ENCODE measurements around the gene CDC42EP2. TPM values are rescaled to one million over a fixed set of nuclear protein-coding genes. Genes with fewer than 3 reads are reported as not detected.
A peak's percentile ranks its signal among the peaks of the same experiment; 100 is the strongest.

Gene CDC42EP2
- total and polyA plus RNA-seq, 2 of the 13 experiments (the other 11 are each of a cell fraction or from before 2014, with no cell fraction given): 2.3 to 7.1 TPM

DNA sequence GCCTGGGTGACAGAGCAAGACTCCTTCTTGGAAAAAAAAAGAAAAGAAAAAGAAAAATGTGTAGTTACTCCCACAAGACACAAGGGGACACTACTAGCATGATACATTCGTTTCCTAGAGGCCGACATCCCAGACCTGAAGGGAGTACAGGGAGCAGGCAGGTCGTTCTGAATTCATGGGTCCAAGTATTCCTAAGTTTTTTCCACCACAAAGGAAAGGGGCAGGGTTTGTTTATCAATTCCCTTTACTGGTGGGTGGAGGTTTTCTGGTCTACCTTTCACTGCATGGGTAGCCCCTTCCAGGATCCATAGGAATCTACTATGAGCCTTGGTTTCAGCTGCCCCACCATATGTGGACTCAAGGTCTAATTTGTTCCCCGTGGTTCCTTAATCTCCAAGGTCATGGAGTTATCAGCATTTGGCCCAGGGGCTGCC, 51.7 kb downstream of the CDC42EP2 start (continued):
- TF ChIP-seq, protein P1, sequence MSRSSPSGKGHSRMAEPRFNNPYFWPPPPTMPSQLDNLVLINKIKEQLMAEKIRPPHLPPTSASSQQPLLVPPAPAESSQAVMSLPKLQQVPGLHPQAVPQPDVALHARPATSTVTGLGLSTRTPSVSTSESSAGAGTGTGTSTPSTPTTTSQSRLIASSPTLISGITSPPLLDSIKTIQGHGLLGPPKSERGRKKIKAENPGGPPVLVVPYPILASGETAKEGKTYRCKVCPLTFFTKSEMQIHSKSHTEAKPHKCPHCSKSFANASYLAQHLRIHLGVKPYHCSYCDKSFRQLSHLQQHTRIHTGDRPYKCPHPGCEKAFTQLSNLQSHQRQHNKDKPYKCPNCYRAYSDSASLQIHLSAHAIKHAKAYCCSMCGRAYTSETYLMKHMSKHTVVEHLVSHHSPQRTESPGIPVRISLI (CRISPR knock-in tag; IDR thresholded peaks at IDR 0.05; ENCODE audit: borderline replicate concordance): peak; percentile 69; the same call in 1 of the 2 replicates
- TF ChIP-seq KDM1A (CRISPR knock-in tag; IDR thresholded peaks at IDR 0.05) (no peak), ZNF225 (CRISPR knock-in tag; IDR thresholded peaks at IDR 0.05) (no peak), ZFX (CRISPR knock-in tag; IDR thresholded peaks at IDR 0.05; ENCODE audit: low read depth) (0 out of 2 replicates have a peak, but pooled peaks have one; percentile 26), KDM3A (CRISPR knock-in tag; IDR thresholded peaks at IDR 0.05; ENCODE audit: low read depth) (0 out of 2 replicates have a peak, but pooled peaks have one; percentile 42)

DNA sequence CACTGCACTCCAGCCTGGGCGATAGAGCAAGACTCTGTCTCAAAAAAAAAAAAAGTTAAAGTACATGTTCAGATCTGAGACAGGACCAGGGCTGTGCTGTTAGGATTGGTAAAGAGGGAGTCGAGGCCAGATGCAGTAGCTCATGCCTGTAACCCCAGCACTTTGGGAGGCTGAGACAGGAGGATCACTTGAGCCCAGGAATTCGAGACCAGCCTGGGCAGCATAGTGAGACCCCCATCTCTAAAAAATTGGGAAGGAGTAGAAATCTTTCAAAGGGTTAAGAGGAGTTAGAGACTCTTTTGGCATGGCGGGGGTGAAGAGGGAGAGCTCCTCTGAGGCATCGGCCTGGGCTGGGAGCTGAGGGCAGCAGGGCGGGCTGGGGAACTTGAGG, 56.0 kb downstream of the CDC42EP2 start:
- Histone ChIP-seq H3K4me3 (replicated peaks in 1 of 3; ENCODE audit: insufficient read depth in 1 of 3, low read depth in 2 of 3, low read length in 3 of 3) (peak overlapping the region in 1 of 3 experiments; percentile 4; a peak in 1 of 6 replicates), H3K27me3 (ENCODE audit: control insufficient read depth in 1 of 2, insufficient read depth in 2 of 2, low read length in 2 of 2) (peaks cover 0 to 2% of the 10 kb centered on the region in 2 experiments; a peak in 2 of 5 replicates), H2AFZ (ENCODE audit: low read length) (no peak overlapping the region), H3K4me1 (ENCODE audit: insufficient read depth, low read length) (peaks cover 71% of the 10 kb centered on the region), H3K4me2 (ENCODE audit: low read depth, low read length) (peak overlapping the region; percentile 38), H3K27ac (ENCODE audit: extremely low read length, insufficient read depth, low read length) (no peak overlapping the region), H3K9me3 (ENCODE audit: low read length) (no peaks in the 10 kb centered on the region), H3K9ac (ENCODE audit: insufficient read depth, low read depth, low read length) (peak overlapping the region; percentile 53; the same call in 1 of the 2 replicates), H4K20me1 (ENCODE audit: insufficient read depth, low read length) (no peaks in the 10 kb centered on the region), H3K79me2 (ENCODE audit: insufficient read depth, low read length) (no peaks in the 10 kb centered on the region), H3K36me3 (replicated peaks in 1 of 2; ENCODE audit: control insufficient read depth in 1 of 2, insufficient read depth in 2 of 2, low read length in 2 of 2) (no peaks in the 10 kb centered on the region)
- in situ Hi-C loops (cut with HindIII; ENCODE audit: extremely low pct_ligation_motif_present, low pct_unique_long_range_greater_than_20kb): no loop called here
- ATAC-seq (no peak), FAIRE-seq (no peak), DNase-seq (ENCODE audit: low spot score) (no peak)
- ChIA-PET POLR2A (interaction anchor here (0.7 to 2.5 kb wide), 20 partner anchors 9 to 205 kb away, joined by 3 to 39 read pairs (median 6); partner anchors contain the start of genes FRMD8, MALAT1, NEAT1 and SCYL1), CTCF (ENCODE audit: low intra/inter-chr PET ratio, low total read pairs) (no interaction called here)
- TF ChIP-seq ZNF557 (CRISPR knock-in tag; IDR thresholded peaks at IDR 0.05) (no peak), ZNF121 (CRISPR knock-in tag; IDR thresholded peaks at IDR 0.05) (peak; percentile 75; the same call in 1 of the 2 replicates)
- TF ChIP-seq, protein P2, sequence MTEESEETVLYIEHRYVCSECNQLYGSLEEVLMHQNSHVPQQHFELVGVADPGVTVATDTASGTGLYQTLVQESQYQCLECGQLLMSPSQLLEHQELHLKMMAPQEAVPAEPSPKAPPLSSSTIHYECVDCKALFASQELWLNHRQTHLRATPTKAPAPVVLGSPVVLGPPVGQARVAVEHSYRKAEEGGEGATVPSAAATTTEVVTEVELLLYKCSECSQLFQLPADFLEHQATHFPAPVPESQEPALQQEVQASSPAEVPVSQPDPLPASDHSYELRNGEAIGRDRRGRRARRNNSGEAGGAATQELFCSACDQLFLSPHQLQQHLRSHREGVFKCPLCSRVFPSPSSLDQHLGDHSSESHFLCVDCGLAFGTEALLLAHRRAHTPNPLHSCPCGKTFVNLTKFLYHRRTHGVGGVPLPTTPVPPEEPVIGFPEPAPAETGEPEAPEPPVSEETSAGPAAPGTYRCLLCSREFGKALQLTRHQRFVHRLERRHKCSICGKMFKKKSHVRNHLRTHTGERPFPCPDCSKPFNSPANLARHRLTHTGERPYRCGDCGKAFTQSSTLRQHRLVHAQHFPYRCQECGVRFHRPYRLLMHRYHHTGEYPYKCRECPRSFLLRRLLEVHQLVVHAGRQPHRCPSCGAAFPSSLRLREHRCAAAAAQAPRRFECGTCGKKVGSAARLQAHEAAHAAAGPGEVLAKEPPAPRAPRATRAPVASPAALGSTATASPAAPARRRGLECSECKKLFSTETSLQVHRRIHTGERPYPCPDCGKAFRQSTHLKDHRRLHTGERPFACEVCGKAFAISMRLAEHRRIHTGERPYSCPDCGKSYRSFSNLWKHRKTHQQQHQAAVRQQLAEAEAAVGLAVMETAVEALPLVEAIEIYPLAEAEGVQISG (CRISPR knock-in tag; IDR thresholded peaks at IDR 0.05): no peak
- TF ChIP-seq, protein P3, sequence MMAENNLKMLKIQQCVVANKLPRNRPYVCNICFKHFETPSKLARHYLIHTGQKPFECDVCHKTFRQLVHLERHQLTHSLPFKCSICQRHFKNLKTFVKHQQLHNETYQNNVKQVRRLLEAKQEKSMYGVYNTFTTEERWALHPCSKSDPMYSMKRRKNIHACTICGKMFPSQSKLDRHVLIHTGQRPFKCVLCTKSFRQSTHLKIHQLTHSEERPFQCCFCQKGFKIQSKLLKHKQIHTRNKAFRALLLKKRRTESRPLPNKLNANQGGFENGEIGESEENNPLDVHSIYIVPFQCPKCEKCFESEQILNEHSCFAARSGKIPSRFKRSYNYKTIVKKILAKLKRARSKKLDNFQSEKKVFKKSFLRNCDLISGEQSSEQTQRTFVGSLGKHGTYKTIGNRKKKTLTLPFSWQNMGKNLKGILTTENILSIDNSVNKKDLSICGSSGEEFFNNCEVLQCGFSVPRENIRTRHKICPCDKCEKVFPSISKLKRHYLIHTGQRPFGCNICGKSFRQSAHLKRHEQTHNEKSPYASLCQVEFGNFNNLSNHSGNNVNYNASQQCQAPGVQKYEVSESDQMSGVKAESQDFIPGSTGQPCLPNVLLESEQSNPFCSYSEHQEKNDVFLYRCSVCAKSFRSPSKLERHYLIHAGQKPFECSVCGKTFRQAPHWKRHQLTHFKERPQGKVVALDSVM (CRISPR knock-in tag; IDR thresholded peaks at IDR 0.05): 0 out of 2 replicates have a peak, but pooled peaks have one; percentile 6
- 31% methylated on average over 6 of the region's 6 CpGs for WGBS (ENCODE audit: low lambda C conversion rate)
- TSS peak; percentile 96 for BruUV-seq (replicated peaks)
- intact Hi-C loops (cut with micrococcal nuclease; ENCODE audit: unreplicated experiment): loop anchor here (1.0 kb wide), 1 partner anchor 12 kb away; the partner anchor contains the start of gene SLC25A45
